Glutamatergic neuron (in vitro differentiated cells): ENCODE measurements around the gene GLMN. TPM values are rescaled to one million over a fixed set of nuclear protein-coding genes. Genes with fewer than 3 reads are reported as not detected.
"Not testable (repeated sequence)": the region's sequence is repeated elsewhere in the genome, so short reads cannot be mapped to it uniquely, and the experiment has no call there.

Experiments
- DNase-seq: peaks from one replicate; pipeline ENCODE4 v3.0.0; 2022
- H3K27ac Mint-ChIP-seq: one replicate; pipeline ENCODE4 v1.8.0; 2020; ENCODE audit warnings: mild to moderate bottlenecking, mixed read lengths, inconsistent platforms; ENCODE audit not compliant: unreplicated experiment
- H3K27me3 Mint-ChIP-seq: one replicate; pipeline ENCODE4 v1.8.0; 2020; ENCODE audit warnings: mild to moderate bottlenecking, moderate library complexity, mixed read lengths, inconsistent platforms; ENCODE audit not compliant: unreplicated experiment
- H3K36me3 Mint-ChIP-seq: one replicate; pipeline ENCODE4 v1.8.0; 2020; ENCODE audit warnings: mild to moderate bottlenecking, mixed read lengths, inconsistent platforms; ENCODE audit not compliant: unreplicated experiment
- H3K4me1 Mint-ChIP-seq: one replicate; pipeline ENCODE4 v1.8.0; 2020; ENCODE audit warnings: mild to moderate bottlenecking, low read depth, mixed read lengths, inconsistent platforms; ENCODE audit not compliant: unreplicated experiment
- H3K4me3 Mint-ChIP-seq: one replicate; pipeline ENCODE4 v1.8.0; 2020; ENCODE audit warnings: mild to moderate bottlenecking, mixed read lengths, inconsistent platforms; ENCODE audit not compliant: unreplicated experiment
- H3K9me3 Mint-ChIP-seq: one replicate; pipeline ENCODE4 v1.8.0; 2020; ENCODE audit warnings: mild to moderate bottlenecking, moderate library complexity, mixed read lengths, inconsistent platforms; ENCODE audit not compliant: unreplicated experiment
- total RNA-seq: library from RNA; stranded (reverse); fragmentation: NEBNext Ultra II Directional; extraction: Animal tissue kit (Norgen Biotek cat#: 25700); gene quantifications from one replicate; pipeline ENCODE4 v1.2.1, GENCODE V29; 2021; ENCODE audit not compliant: unreplicated experiment
- TF ChIP-seq, protein P1 (sequence below): fragments of 200-600 bp; sonication (generic); IDR thresholded peaks from one replicate; pipeline ENCODE4 v1.5.0; 2021; ENCODE audit not compliant: partially characterized antibody, unreplicated experiment

The GLMN gene
- total RNA-seq, 1 donor from 2014 or later, result 9.6 TPM

GRCh38 chr1:92276082-92276481, 22.7 kb downstream of the GLMN start:
- H3K27ac Mint-ChIP-seq, result no peak overlapping the region
- H3K4me1 Mint-ChIP-seq, result peaks cover 22% of the 10 kb centered on the region
- H3K27me3 Mint-ChIP-seq, result no peaks in the 10 kb centered on the region
- TF ChIP-seq, protein P1, sequence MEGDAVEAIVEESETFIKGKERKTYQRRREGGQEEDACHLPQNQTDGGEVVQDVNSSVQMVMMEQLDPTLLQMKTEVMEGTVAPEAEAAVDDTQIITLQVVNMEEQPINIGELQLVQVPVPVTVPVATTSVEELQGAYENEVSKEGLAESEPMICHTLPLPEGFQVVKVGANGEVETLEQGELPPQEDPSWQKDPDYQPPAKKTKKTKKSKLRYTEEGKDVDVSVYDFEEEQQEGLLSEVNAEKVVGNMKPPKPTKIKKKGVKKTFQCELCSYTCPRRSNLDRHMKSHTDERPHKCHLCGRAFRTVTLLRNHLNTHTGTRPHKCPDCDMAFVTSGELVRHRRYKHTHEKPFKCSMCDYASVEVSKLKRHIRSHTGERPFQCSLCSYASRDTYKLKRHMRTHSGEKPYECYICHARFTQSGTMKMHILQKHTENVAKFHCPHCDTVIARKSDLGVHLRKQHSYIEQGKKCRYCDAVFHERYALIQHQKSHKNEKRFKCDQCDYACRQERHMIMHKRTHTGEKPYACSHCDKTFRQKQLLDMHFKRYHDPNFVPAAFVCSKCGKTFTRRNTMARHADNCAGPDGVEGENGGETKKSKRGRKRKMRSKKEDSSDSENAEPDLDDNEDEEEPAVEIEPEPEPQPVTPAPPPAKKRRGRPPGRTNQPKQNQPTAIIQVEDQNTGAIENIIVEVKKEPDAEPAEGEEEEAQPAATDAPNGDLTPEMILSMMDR, result no peak
- H3K4me3 Mint-ChIP-seq, result no peak overlapping the region
- H3K36me3 Mint-ChIP-seq, result peaks cover 7% of the 10 kb centered on the region
- no peak for DNase-seq
- no peaks in the 10 kb centered on the region for H3K9me3 Mint-ChIP-seq

GRCh38 chr1:92274939-92275338, 23.8 kb downstream of the GLMN start:
- TF ChIP-seq, protein P1, result no peak
- no peak overlapping the region for H3K4me3 Mint-ChIP-seq
- peak overlapping the region; percentile 53 for H3K27ac Mint-ChIP-seq
- DNase-seq, result no peak
- no peaks in the 10 kb centered on the region for H3K27me3 Mint-ChIP-seq
- no peaks in the 10 kb centered on the region for H3K9me3 Mint-ChIP-seq
- no peaks in the 10 kb centered on the region for H3K36me3 Mint-ChIP-seq
- peaks cover 22% of the 10 kb centered on the region for H3K4me1 Mint-ChIP-seq

DNA sequence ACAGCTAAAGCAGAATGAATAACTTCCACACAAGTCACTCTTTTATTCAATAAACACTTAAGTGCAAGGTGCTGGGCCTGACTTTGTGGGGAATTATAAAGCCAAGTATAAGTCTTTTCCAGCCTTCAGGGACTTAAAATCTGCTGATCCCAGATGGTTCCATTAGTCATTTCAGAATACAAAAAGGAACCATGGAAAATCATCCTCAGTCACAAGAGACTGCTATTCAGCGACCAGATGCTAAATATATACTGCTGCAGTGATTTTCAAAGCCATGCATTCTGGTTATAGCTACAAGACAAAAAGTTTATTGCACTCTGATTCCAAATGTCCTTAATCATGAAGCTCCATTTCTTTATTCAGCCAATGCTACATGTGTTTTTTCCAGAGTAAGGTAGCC, 25.7 kb downstream of the GLMN start:
- Mint-ChIP-seq H3K27me3 (no peaks in the 10 kb centered on the region), H3K36me3 (no peaks in the 10 kb centered on the region), H3K4me1 (peaks cover 22% of the 10 kb centered on the region), H3K9me3 (no peaks in the 10 kb centered on the region), H3K4me3 (no peak overlapping the region), H3K27ac (peak overlapping the region; percentile 87)
- no peak for DNase-seq
- TF ChIP-seq, protein P1, result no peak

DNA sequence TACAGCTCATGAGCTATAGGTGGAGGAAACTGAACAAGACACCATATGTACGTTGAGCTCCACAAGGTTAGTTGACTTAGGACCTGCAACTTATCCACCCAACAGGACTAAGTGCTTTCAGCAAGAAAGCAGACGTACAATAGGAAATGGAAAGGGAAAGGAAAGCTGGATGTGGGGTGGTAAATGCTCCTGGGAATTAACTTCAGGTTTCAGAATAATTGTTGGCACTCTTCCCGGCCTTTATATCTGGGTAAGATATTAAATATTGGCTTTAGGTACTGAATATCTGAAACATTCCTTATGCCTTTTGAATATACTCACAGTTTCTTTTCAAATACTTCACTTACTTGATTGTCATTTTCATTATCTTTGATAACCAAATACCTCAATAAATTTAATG, 36.3 kb downstream of the GLMN start:
- Mint-ChIP-seq H3K4me1 (no peaks in the 10 kb centered on the region), H3K36me3 (no peaks in the 10 kb centered on the region), H3K9me3 (no peaks in the 10 kb centered on the region), H3K27me3 (no peaks in the 10 kb centered on the region), H3K4me3 (no peak overlapping the region), H3K27ac (no peak overlapping the region)
- TF ChIP-seq, protein P1, result no peak
- no peak for DNase-seq

DNA sequence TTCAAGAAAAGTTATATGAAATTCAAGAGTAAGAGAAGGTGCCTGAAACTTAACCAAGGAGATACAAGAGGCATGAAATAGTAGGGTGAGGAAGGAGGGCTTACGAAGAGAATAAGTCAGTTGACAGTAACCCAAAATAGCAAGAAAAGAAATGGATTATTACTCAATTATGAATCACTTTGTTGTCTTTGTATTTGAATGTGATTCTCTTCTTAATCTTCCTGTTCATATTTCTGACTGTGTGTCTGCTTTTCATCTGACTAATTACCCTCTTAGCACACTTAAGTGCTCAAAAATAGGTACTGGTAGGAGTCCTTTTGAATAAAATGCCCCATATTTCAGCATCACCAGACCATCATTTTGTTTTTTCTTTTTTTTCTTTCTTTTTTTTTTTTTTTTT, 39.4 kb downstream of the GLMN start:
- Mint-ChIP-seq H3K27me3 (peaks cover 1% of the 10 kb centered on the region), H3K4me3 (no peak overlapping the region), H3K36me3 (peaks cover 11% of the 10 kb centered on the region), H3K4me1 (no peaks in the 10 kb centered on the region), H3K9me3 (no peaks in the 10 kb centered on the region), H3K27ac (no peak overlapping the region)
- no peak for DNase-seq
- TF ChIP-seq, protein P1, result no peak

- not testable (repeated sequence) for H3K27ac Mint-ChIP-seq, H3K4me1 Mint-ChIP-seq, H3K27me3 Mint-ChIP-seq, H3K4me3 Mint-ChIP-seq, H3K9me3 Mint-ChIP-seq, DNase-seq
- peaks cover 15% of the 10 kb centered on the region for H3K36me3 Mint-ChIP-seq
Measured at GRCh38 chr1:92254714-92255113, 44.1 kb downstream of the GLMN start.
